NCI-H2171 treated with DMSO at 0.1 percent for 48 hours (cell line): ENCODE results near the gene ADRB1.

Experiments
- DNase-seq: peaks from one replicate; lab custom pipeline; 2025; lab: John Stamatoyannopoulos, UW

Gene ADRB1

DNA sequence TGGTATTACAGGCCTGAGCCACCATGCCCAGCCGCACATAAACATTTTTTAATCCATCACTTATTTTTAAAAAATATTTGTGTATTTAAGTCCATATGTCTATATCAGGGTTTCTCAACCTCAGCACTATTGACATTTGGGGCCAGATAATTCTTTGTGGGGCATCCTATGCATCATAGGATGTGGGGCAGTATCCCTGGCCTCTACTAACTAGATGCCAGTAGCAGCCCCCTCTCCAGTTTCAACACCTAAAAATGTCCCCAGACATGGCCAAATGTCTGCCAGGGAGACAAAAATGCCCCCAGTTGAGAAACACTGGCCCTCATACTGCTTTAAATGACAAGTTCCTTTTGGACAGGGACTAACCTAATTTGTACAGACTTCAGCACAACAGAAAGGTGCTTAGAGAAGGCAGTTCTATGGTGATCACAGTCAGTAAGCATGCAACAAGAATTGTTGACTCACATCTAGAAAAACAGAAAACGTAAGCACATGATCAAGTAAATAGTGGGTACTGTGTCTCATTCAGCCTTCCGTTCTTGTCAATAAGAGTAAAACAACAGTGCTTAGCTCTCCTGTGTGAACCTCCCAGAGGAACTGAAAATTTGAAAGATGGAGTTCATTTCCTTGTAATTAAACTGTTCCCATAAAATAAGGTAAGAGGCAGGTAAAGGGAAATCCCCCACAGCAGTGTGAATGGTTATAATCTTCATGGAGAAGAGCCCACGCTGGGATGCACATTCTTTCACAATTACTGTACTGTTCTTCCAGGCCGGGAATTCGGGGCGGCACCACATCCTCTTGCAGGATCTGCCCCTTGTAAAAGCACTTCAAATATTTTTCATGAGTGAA is 17.3 kb upstream of the ADRB1 start:
- DNase-seq = no peak

DNA sequence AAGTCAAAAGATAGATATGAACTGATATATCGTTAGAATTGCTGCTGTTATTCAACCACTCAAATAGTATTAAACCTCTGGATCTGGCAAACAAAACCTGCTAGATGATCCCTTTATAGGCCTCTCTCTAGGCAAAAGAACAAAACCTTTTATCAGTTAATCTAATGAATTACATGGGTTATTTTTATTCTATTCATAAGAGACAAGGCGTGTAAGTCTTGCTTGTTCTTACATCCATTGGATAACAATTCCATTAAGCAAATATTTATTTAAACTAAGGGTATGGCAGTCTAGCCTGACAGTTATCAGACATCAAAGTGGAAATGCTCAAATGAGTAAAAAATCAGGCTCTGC is 16.6 kb upstream of the ADRB1 start:
- DNase-seq = no peak

DNA sequence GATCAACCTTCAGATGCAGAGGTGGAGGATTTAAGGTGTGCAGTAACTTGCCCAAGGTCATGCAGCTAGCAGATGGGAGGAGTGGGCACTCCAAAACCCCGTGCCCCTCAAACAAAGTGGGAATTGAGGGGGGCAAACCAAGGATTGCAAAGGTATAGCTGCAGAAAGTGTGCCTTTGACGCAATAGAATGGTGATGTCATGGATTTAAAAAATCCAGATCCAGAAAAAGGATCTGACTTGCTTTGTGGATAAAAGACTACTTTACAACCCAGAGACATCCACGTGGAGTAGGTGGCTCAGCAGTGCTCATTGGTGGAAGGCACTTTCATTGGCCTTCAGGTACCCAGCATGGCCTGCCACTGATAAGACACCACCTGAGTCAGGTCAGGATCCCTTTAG is 15.7 kb upstream of the ADRB1 start:
- no peak for DNase-seq

DNA sequence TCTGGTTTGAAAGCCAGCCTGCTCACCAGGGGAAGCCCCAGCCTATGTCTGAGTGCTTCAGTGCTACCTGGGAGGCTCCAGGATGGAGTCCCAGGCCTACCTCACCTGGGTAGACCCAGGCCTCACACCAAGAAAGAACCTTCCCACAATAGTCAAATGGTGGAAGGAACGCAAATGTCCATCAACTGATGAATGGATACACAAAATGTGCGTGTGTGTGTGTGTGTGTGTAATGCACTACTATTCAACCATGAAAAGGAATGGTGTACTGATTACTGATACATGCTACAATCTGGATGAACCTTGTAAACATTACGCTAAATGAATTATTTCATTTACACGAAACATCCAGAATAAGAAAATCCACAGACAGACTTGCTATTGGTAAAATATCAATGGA is 15.2 kb upstream of the ADRB1 start:
- no peak for DNase-seq

DNA sequence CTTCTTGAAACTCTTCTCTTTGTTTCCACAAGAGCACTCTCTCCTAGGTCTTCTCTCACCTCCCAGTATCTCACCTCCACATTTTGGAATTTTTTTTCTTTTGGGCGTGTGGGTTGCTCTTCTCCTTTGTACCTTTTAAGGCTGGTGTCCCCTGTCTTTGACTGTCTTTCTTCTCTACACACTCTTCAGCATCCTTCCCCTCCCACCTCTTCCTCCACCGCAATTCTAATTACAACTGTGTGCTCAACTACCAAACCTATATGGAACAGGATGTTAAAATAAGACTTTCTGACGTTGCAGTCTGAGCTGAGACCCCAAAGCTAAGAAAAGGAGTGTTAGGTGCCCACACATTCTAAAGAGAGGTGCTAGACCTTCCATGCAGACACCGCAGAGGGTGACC is 14.0 kb upstream of the ADRB1 start:
- no peak for DNase-seq

DNA sequence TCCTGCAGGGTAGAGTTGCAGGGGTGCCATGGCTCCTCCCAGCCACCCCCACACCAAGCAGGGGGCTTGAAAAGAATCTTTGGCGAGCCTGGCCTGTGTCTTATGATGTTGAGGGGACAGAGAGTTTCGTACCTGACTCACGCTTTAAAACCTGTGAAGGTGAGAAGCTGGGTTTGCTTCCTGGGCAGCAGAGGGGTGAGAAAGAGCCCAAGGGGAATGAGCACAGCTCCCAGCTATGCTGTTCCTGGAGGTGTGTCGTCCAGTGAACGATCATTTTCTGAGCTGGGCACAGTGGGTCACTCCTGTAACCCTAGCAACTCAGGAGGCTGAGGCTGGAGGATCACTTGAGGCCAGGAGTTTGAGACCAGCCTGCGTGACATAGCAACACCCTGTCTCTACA is 13.5 kb upstream of the ADRB1 start:
- no peak for DNase-seq

DNA sequence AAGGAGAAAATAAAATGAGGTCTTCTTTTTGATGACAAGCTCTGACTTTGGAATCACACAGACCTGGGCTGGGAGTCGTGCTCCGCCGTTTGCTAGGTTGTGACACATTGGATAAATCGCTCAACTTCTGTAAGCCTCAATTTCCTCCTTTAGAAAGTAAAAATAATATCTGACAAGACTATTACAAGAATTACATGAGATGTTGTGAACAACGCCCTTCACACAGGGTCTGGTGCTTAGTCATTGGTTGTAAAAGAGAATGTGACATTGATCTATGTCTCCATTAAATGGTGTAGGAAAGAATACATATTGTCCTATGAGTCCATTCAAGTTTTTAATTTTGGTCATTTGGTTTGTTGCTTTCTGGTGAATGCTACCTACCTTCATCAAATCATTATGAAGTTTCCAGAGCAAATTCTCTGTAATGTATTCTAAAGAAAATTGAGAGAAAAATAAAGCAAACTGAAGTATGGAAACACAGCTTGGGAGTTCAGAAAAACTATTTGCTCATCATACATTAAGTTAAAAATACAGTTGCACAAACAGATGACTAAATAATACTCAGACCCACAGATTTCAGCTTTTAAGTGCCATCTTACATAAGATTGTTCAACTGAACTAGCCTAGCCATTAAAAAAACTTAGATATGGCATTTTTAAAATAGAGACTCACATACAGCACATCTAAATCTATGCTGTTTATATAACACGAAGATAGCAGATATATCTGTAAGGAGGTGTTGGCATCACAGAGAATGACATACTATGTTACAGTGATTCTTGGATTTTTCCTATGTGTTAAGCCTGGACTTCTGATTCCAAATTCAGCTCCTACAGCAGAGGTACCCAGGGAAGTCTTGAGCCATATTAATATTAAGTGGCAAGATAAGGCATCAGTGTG is 12.3 kb upstream of the ADRB1 start:
- DNase-seq = no peak

DNA sequence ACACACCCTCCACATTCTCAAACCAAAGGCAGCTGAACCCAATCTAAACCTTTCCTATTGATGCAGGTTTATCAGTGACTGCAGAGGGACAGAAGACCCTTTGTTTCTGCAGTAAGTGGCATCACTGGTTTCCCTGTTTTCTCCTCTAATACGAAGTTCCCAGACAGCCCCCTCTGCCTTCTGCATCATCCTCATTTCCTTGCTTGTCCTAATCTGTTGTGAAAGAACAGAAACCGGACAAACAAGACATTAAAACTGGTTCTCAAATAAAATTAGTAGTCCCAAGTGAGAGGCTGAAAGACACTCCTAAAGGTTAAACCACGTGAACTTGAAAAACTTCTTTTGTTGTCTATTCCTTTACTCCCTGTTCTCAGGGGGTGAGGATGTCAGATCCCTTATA is 10.1 kb upstream of the ADRB1 start:
- no peak for DNase-seq

DNA sequence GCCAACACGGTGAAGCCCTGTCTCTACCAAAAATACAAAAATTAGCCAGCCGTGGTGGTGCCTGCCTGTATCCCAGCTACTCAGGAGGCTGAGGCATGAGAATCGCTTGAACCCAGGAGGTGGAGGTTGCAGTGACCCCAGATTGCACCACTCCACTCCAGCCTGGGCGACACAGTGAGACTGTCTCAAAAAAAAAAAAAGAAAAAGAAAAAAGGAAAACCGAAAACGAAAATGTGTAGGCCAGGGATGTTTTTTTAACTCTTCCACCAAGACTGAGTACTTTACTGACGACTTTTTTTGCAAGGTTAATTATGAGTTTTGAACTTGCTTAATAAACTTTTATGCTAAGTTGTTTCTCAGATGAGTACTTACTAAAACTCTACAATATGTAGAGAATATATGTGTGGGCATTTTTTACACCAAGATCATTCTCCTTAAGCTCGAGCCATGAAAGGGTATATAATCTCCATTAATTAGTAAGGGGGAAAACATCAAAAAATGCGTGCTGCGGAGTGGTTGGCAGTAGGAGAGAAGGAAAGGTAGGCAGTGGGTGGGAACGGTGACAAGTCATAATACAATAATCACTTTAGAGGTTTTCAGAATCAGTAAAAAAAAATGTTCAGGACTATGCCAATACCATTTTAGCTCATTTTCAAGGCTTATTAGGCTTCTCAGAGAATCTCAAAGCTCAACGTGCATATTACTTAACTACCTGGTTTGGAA is 8.6 kb upstream of the ADRB1 start:
- DNase-seq = no peak

DNA sequence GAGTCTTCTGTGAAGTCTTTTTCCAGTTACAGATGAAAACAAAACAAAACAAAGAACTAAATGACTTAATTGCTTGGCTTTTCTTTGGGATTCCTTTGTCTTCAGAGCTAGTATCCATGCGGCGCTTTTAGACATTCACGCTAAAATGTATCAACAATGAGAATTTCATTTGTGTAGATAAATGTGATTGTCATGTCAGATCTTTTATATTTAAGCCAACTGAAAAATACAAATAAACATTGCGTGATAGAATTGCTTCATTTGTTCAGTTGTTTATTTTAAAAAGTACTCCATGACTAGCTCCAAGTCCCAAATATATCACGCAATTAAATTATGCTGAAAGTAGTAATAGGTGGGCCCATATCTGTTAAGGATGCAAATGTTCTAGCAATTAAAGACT is 7.9 kb upstream of the ADRB1 start:
- no peak for DNase-seq

DNA sequence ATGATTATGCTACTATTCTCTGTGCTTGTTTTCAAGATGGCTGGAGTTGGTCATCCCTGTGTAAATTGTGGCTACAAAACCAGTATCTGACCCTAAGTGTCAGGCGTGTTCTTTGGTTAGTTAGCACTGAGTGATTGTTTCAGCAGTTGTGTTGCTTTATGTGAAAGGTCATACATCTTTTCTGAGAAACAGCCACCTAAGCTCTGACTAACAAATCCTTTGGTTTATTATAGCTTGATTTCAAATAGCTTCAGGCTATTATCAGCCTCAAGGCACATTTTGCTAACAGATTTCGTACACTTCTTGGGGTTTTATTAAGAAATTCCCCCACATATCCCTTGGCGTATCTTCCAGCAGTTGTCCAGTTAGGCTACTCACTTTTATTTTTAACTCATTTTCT is 4.8 kb upstream of the ADRB1 start:
- no peak for DNase-seq

DNA sequence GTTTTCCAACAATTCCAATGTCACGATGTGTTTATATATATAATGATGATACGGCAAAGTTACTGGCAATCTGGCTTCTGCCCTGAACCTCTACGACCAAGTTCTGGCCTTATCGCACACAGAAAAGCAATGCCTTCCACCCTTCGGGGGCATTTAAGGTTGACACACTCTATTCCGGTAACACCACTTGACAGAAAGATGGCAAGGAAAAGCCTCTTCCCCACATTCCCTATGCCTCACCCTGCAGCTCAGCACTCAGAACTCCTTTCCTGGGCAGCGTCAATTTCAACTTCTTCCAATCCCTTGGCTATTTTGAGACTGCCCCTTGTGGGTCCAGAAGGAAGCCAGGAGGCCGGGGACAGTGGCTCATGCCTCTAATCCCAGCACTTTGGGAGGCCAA is 2.5 kb upstream of the ADRB1 start:
- DNase-seq = no peak

DNA sequence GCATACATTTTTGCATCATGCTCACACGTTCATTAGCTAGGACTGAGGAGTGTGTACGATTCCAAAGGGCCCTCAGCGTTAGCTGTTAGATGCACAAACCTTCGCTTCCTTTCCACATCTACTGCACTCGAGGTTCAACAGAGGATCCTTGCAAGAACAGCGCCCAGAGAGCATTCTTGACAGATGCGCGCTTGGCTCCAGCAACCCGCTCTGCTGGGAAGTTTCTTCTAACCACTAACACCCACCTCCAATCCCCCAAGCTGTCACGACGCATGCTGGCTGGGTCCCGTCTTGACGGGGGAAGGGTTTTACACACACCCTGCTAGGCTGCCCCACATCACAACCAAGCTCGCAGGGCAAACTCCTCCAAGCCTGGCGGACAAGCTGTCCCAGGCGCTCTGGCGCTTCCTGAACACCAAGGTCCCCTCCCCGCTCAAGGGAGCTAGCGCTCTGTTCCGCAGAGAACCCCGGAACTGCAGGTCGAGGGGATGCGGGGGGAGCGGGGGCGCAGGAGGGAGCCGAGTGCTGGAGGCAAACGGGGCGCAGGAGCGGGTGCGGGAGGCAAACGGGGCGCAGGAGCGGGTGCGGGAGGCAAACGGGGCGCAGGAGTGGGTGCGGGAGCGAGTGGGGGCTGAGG is 653 bp upstream of the ADRB1 start:
- no peak for DNase-seq

DNA sequence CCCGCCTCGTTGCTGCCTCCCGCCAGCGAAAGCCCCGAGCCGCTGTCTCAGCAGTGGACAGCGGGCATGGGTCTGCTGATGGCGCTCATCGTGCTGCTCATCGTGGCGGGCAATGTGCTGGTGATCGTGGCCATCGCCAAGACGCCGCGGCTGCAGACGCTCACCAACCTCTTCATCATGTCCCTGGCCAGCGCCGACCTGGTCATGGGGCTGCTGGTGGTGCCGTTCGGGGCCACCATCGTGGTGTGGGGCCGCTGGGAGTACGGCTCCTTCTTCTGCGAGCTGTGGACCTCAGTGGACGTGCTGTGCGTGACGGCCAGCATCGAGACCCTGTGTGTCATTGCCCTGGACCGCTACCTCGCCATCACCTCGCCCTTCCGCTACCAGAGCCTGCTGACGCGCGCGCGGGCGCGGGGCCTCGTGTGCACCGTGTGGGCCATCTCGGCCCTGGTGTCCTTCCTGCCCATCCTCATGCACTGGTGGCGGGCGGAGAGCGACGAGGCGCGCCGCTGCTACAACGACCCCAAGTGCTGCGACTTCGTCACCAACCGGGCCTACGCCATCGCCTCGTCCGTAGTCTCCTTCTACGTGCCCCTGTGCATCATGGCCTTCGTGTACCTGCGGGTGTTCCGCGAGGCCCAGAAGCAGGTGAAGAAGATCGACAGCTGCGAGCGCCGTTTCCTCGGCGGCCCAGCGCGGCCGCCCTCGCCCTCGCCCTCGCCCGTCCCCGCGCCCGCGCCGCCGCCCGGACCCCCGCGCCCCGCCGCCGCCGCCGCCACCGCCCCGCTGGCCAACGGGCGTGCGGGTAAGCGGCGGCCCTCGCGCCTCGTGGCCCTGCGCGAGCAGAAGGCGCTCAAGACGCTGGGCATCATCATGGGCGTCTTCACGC is 825 bp downstream of the ADRB1 start:
- DNase-seq = no peak

DNA sequence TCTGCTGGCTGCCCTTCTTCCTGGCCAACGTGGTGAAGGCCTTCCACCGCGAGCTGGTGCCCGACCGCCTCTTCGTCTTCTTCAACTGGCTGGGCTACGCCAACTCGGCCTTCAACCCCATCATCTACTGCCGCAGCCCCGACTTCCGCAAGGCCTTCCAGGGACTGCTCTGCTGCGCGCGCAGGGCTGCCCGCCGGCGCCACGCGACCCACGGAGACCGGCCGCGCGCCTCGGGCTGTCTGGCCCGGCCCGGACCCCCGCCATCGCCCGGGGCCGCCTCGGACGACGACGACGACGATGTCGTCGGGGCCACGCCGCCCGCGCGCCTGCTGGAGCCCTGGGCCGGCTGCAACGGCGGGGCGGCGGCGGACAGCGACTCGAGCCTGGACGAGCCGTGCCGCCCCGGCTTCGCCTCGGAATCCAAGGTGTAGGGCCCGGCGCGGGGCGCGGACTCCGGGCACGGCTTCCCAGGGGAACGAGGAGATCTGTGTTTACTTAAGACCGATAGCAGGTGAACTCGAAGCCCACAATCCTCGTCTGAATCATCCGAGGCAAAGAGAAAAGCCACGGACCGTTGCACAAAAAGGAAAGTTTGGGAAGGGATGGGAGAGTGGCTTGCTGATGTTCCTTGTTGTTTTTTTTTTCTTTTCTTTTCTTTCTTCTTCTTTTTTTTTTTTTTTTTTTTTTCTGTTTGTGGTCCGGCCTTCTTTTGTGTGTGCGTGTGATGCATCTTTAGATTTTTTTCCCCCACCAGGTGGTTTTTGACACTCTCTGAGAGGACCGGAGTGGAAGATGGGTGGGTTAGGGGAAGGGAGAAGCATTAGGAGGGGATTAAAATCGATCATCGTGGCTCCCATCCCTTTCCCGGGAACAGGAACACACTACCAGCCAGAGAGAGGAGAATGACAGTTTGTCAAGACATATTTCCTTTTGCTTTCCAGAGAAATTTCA is 1.7 kb downstream of the ADRB1 start:
- DNase-seq = no peak

DNA sequence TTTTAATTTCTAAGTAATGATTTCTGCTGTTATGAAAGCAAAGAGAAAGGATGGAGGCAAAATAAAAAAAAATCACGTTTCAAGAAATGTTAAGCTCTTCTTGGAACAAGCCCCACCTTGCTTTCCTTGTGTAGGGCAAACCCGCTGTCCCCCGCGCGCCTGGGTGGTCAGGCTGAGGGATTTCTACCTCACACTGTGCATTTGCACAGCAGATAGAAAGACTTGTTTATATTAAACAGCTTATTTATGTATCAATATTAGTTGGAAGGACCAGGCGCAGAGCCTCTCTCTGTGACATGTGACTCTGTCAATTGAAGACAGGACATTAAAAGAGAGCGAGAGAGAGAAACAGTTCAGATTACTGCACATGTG is 2.4 kb downstream of the ADRB1 start:
- DNase-seq = no peak

DNA sequence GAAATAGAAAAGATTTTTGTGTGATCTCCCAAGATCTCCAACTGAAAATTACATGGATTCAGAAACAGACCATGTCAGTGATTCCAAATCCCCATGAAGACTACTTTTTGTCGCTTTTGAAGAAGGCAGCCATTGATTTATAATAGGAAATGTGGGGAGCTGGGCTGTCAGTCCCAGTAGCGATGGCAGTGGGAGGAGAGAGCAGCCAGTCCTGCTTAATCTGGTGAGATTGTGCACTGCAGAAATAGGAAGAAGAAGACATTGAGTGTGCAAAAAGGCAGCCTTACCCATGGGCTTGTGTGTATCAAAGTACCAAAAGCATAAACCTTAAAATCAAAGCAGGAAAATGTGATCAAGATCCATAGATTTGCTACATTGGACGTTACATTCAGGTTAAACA is 4.8 kb downstream of the ADRB1 start:
- DNase-seq = no peak

DNA sequence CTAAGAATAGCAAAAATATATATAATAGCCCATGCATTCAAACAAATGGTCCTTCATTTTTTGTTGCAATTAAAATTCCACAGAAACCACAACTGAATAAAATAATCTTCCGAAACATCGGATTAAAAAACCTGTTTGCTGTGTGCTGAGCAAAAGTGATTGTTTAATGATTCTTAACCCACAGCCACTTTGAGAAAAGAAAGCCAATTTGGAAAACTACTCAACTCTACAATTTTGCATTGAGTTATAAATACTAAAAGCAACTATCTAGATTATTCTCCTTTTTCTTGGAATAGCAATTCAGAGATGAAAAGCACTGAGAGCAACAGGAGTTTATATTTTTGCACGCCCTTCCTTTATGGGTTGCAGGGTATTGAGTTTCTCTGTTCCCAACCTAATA is 8.0 kb downstream of the ADRB1 start:
- no peak for DNase-seq

DNA sequence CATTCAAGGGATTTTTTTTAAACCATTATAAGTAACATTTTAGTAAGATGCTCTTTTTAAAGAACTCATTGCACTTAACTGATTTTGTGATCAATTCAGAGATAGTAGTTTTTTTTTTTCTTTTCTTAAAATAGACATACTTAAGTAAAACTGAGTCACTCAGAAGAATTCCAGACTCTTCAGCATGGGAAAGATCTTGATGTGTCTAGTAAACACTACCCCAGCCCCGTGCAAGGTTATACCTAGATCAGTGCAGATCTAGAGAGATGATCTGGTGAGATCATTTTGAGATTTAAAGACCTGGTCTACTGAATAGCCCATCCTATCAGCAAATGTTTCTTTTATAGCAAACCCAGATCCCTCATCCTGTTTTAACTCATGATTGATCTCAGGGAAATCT is 8.6 kb downstream of the ADRB1 start:
- DNase-seq = no peak

DNA sequence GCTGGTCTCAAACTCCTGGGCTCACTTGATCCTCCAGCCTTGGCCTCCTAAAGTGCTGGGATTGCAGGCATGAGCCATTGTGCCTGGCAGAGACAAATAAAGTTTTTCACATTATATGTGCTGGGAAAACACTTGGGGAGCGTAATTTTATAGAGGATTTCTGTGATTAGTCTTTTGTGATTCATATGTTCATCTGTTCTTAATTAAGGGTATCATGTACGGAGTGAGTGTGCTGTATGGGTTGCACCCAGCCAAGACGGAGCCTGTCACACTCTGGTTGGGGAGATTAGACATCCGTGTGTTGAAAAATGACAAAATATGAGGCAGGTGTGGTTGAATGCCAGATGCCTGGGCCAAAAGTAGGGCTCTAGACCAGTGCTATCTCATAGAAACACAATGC is 10.3 kb downstream of the ADRB1 start:
- DNase-seq = no peak
